GM15510 (cell line): Measurements from ENCODE around the gene TBC1D9.

Source experiments
- POLR2A ChIP-seq: IDR thresholded peaks from 3 replicates; pipeline ENCODE4 v1.6.1; 2011; ENCODE audit warnings: borderline replicate concordance; ENCODE audit not compliant: insufficient read length; ENCODE audit errors: extremely low read depth

TBC1D9 gene

GRCh38 chr4:140689623-140690022 is 66.6 kb downstream of the TBC1D9 start:
- TF ChIP-seq POLR2A, result no peak

GRCh38 chr4:140688711-140689598 is 67.2 kb downstream of the TBC1D9 start:
- TF ChIP-seq POLR2A, result no peak

GRCh38 chr4:140686796-140687195 is 69.4 kb downstream of the TBC1D9 start:
- no peak for TF ChIP-seq POLR2A

- TF ChIP-seq POLR2A, result no peak
These were observed 71.9 kb downstream of the TBC1D9 start for GRCh38 chr4:140684314-140684713.

- TF ChIP-seq POLR2A, result no peak
These were observed 75.0 kb downstream of the TBC1D9 start for GRCh38 chr4:140681201-140681600.

- TF ChIP-seq POLR2A, result no peak
These were observed 75.5 kb downstream of the TBC1D9 start for GRCh38 chr4:140680686-140681085.

GRCh38 chr4:140679576-140679975 is 76.6 kb downstream of the TBC1D9 start:
- TF ChIP-seq POLR2A, result no peak

GRCh38 chr4:140675599-140676231 is 80.5 kb downstream of the TBC1D9 start:
- no peak for TF ChIP-seq POLR2A

GRCh38 chr4:140673729-140674128 is 82.5 kb downstream of the TBC1D9 start:
- TF ChIP-seq POLR2A, result no peak

- TF ChIP-seq POLR2A, result no peak
These were observed 83.8 kb downstream of the TBC1D9 start for GRCh38 chr4:140672416-140672815.

- no peak for TF ChIP-seq POLR2A
These were observed 88.1 kb downstream of the TBC1D9 start for GRCh38 chr4:140668111-140668510.

- no peak for TF ChIP-seq POLR2A
These were observed 89.1 kb downstream of the TBC1D9 start for GRCh38 chr4:140666889-140667614.

- TF ChIP-seq POLR2A, result no peak
These were observed 93.9 kb downstream of the TBC1D9 start for GRCh38 chr4:140662082-140662869.

- TF ChIP-seq POLR2A, result no peak
These were observed 94.6 kb downstream of the TBC1D9 start for GRCh38 chr4:140661550-140661949.
